GM21529 (cell line): ENCODE data around the gene TRIM4.
"Not testable (repeated sequence)": the region's sequence is repeated elsewhere in the genome, so short reads cannot be mapped to it uniquely, and the experiment has no call there.

Experiments
- ATAC-seq: cut with Tn5 transposase; IDR thresholded peaks from one replicate; pipeline ENCODE4 v1.9.1; 2021; ENCODE audit not compliant: unreplicated experiment

The TRIM4 gene

GRCh38 chr7:99918959-99919813, at the start of gene TRIM4:
Gene TRIM4 (minus strand): TSS chr7:99919530. CDS start chr7:99919401, 129 bp downstream.
- ATAC-seq = peak; percentile 97

GRCh38 chr7:99958564-99959227, 39.4 kb upstream of the TRIM4 start:
- ATAC-seq = no peak

GRCh38 chr7:99955247-99955646, 35.9 kb upstream of the TRIM4 start:
- no peak for ATAC-seq

GRCh38 chr7:99954643-99955042, 35.3 kb upstream of the TRIM4 start:
- ATAC-seq = not testable (repeated sequence)

- no peak for ATAC-seq
These were observed 34.3 kb upstream of the TRIM4 start for GRCh38 chr7:99953649-99954048.

DNA sequence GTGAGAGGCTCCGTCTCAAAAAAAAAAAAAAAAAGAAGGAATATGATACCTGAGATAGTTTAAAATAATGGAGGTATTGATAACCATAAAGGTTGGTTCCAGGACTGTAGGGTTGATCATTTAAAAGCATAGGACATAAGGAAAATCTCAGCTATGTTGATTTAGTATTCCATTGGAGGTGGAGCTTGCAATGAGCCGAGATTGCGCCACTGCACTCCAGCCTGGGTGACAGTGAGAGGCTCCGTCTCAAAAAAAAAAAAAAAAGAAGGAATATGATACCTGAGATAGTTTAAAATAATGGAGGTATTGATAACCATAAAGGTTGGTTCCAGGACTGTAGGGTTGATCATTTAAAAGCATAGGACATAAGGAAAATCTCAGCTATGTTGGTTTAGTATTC, 33.3 kb upstream of the TRIM4 start:
- not testable (repeated sequence) for ATAC-seq

DNA sequence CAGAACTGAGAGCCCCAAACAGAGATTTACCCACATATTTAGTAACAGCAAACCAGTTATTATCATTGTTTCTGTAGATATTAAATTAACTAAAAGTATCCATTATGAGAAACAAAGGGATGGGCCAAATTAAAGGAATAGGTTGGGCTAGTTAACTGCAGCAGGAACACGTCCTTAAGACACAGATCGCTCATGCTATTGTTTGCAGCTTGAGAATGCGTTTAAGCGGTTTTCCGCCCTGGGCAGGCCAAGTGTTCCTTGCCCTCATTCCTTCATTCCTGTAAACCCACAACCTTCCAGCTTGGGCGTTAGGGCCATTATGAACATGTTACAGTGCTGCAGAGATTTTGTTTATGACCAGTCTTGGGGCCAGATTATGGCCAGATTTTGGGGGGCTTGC, 31.5 kb upstream of the TRIM4 start:
- not testable (repeated sequence) for ATAC-seq

DNA sequence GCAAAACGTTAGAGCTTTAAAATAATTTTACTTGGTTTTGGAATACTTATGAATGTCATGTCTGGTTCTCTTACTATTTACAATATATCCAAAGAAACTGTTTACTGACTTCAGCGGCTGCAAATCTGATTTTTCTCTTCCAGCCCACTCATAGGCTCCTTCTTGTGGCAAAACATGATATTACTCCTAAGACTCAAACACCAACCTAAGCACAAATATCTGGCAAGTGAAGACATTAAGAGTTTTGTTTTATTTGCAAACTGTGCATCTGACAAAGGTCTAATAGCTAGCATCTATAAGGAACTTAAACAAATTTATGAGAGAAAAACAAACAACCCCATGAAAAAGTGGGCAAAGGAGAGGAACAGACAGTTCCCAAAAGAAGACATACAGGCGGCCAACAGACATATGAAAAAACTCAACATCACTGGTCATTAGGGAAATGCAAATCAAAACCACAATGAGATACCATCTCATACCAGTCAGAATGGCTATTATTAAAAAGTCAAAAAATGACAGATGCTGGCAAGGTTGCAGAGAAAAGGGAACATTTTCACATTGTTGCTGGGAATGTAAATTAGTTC, 30.4 kb upstream of the TRIM4 start:
- no peak for ATAC-seq

DNA sequence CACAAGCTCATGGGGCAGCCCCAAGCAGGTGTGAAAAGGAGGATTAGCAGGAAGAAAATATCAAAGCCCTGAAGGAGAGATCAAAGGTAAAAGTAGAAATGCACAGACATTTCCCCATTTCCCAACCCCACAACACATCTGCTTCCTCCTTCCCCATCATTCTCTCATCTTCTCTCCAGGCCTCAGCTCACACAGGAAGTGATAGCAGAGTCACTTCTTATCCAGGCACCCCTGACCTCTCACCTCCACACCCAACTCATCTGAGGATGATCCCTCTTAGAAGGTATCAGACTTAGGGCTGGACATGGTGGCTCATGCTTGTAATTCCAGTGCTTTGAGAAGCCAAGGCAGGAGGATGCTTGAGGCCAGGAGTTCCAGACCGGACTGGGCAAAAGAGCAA, 28.3 kb upstream of the TRIM4 start:
- ATAC-seq = no peak

GRCh38 chr7:99944497-99945070, 25.3 kb upstream of the TRIM4 start:
- no peak for ATAC-seq

DNA sequence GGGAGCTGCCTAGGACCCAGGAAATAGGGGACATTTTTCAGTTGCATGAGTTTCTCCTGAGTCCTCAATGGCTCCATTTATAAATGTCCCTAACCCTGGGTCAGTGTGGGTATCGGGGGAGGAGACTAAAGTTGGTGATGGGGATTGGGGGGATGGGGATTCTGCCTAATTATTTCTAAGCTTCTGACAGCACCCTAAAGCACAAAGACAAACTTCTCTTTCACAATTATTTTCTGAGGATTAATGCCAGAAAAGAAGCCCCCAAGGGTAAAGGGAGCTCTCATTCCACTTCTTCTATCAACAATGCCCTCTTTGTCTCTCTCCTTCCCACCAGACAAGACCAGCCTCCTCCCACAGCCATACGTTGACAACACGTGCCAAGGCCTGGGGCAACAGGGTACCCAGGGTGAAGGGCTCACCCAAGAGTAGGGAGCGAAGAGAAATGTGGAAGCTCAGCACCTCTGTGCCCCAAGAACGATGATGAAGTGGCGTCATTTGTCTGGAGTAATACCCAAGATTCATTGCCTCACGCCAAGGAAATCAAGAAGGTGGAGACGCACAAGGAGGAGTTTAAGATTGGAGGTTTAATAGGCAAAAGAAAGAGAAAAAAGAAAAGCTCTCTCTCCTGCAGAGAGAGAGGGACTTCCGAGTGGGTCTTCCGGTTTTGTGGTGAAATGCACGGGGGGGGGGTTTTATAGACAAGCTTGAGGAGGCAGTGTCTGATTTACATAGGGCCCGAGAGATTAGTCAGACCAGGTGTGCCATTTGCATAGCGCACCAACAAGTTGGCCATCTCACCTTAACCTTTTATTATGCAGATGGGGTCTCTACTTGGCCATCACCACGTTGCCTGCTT, 24.5 kb upstream of the TRIM4 start:
- no peak for ATAC-seq

- no peak for ATAC-seq
These were observed 19.0 kb upstream of the TRIM4 start for GRCh38 chr7:99938296-99938695.

GRCh38 chr7:99935009-99935408, 15.7 kb upstream of the TRIM4 start:
- ATAC-seq = not testable (repeated sequence)

GRCh38 chr7:99930376-99930775, 11.0 kb upstream of the TRIM4 start:
- no peak for ATAC-seq

GRCh38 chr7:99929730-99930053, 10.4 kb upstream of the TRIM4 start:
- ATAC-seq = no peak

DNA sequence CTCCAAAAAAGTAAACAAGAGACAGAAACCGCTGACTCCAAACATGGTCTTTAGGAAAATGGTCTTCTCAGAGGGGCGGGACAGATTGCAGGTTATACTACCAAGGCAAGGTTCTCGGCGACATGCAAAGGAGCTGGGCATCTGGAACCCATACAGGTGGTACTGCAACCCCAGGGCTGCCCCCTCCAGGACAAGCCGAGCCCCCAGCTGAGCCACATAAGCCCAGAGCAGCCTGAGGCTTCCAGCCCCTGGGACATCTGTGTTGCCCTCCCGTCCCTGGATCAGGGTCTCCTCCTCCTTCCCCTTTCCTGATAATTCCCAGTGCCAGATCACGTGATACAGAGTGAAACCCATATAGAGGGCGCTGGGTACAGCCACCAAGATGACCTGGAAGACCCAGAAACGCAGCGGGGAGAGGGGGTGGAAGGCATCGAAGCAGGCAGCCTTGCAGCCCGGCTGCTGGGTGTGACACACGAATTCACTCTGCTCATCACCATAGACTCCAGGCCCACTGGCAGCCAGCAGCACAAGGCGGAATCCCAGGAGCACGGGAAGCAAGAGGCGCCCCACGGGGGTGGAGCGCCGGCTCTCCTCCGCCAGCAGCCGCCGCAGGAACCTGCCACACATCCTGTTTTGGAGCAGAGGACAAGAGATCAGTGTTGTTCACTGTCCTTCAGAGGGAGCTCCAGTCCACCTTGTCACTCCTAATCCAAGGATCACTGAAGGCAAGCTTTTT, 9.8 kb upstream of the TRIM4 start, which contains the start of gene GJC3:
Gene GJC3, minus strand, starts transcription at position 627 of the 736 bp plus-strand sequence. Its CDS starts 0 bp downstream, at position 627.
- no peak for ATAC-seq

GRCh38 chr7:99928188-99928587, 8.9 kb upstream of the TRIM4 start:
- no peak for ATAC-seq

DNA sequence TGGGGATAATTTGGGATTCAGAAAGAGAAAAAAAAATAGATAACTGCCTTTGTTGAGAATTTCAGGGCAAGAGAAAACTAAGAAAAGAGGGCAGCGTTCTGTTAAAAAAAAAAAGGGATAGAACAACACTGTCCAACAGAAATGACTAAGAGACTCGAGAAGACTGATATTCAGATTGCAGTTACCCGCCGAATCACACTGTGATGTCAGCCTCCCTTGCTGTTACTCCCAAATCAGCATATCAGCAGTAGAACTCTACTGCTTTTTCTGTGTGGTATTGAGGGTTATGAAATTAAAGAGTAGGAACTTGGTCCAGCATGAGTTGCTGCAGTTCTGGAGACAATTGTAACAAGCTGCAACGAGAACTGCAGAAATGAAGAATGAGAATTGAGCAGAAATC, 8.2 kb upstream of the TRIM4 start:
- no peak for ATAC-seq

- ATAC-seq = no peak
These were observed 7.0 kb upstream of the TRIM4 start for GRCh38 chr7:99926321-99926720.

- ATAC-seq = no peak
These were observed 3.9 kb upstream of the TRIM4 start for GRCh38 chr7:99923200-99923599.
